Activated naive CD4-positive, alpha-beta T cell treated with anti-CD3 and anti-CD28 coated beads for 36 hours (primary cell): ENCODE data around the gene AQP11. TPM values are rescaled to one million over a fixed set of nuclear protein-coding genes. Genes with fewer than 3 reads are reported as not detected.

Experiments
- CTCF ChIA-PET: fragments of 350-600 bp; sonication (Branson Sonifier 250); formaldehyde crosslinking; loops from one replicate; lab custom pipeline; 2021; ENCODE audit warnings: antibody characterized with exemption; lab: Charles Lee
- DNase-seq: peaks from one replicate; pipeline ENCODE4 v3.0.0-alpha.2; 2020
- H3K27ac Mint-ChIP-seq: one replicate; pipeline ENCODE4 v1.8.0; 2021; ENCODE audit warnings: mild to moderate bottlenecking, mixed read lengths
- H3K27me3 Mint-ChIP-seq: one replicate; pipeline ENCODE4 v1.8.0; 2021; ENCODE audit warnings: low read depth, mixed read lengths
- H3K36me3 Mint-ChIP-seq: one replicate; pipeline ENCODE4 v1.8.0; 2021; ENCODE audit warnings: low read depth, mixed read lengths
- H3K4me1 Mint-ChIP-seq: one replicate; pipeline ENCODE4 v1.8.0; 2021; ENCODE audit warnings: low read depth, mixed read lengths
- H3K4me3 Mint-ChIP-seq: one replicate; pipeline ENCODE4 v1.8.0; 2021; ENCODE audit warnings: mild to moderate bottlenecking, moderate library complexity, mixed read lengths
- H3K9me3 Mint-ChIP-seq: one replicate; pipeline ENCODE4 v1.8.0; 2021; ENCODE audit warnings: mixed read lengths
- intact Hi-C: fragments of 100-400 bp; cut with micrococcal nuclease; formaldehyde crosslinking; loops from one replicate; pipeline ENCODE4 v1.15.1; 2023
- total RNA-seq, 2 experiments: library from RNA; stranded (reverse); gene quantifications; one replicate each; pipeline ENCODE4 v1.2.3, GENCODE V29; 2021

Gene AQP11
- total RNA-seq, 2 experiments from 2014 or later = 0.24 to 0.49 TPM

- H3K36me3 Mint-ChIP-seq = no peaks in the 10 kb centered on the region
- no peak for DNase-seq
- intact Hi-C loops = no loop called here
- H3K27me3 Mint-ChIP-seq = peaks cover 6% of the 10 kb centered on the region
- no peak overlapping the region for H3K4me3 Mint-ChIP-seq
- no peaks in the 10 kb centered on the region for H3K4me1 Mint-ChIP-seq
- H3K27ac Mint-ChIP-seq = no peak overlapping the region
- no peaks in the 10 kb centered on the region for H3K9me3 Mint-ChIP-seq
- CTCF ChIA-PET = no interaction called here
Observed at GRCh38 chr11:77644887-77645286, 55.1 kb downstream of the AQP11 start.

GRCh38 chr11:77647654-77648305, 58.0 kb downstream of the AQP11 start:
- H3K4me3 Mint-ChIP-seq = no peak overlapping the region
- H3K27me3 Mint-ChIP-seq = peaks cover 6% of the 10 kb centered on the region
- no peaks in the 10 kb centered on the region for H3K36me3 Mint-ChIP-seq
- CTCF ChIA-PET = interaction anchor here (0.6 kb wide), 1 partner anchor 58 kb away, joined by 4 read pairs; no protein-coding TSS in a partner anchor
- H3K27ac Mint-ChIP-seq = no peak overlapping the region
- no peaks in the 10 kb centered on the region for H3K4me1 Mint-ChIP-seq
- H3K9me3 Mint-ChIP-seq = no peaks in the 10 kb centered on the region
- no peak for DNase-seq
- intact Hi-C loops = no loop called here

- Mint-ChIP-seq H3K27ac (no peak overlapping the region), H3K4me1 (no peaks in the 10 kb centered on the region), H3K9me3 (no peaks in the 10 kb centered on the region), H3K4me3 (no peak overlapping the region), H3K36me3 (no peaks in the 10 kb centered on the region), H3K27me3 (peaks cover 3% of the 10 kb centered on the region)
- DNase-seq = no peak
- intact Hi-C loops = no loop called here
- CTCF ChIA-PET = no interaction called here
Observed at GRCh38 chr11:77650123-77650522, 60.4 kb downstream of the AQP11 start.

- H3K36me3 Mint-ChIP-seq = no peaks in the 10 kb centered on the region
- no peak overlapping the region for H3K4me3 Mint-ChIP-seq
- H3K27me3 Mint-ChIP-seq = no peaks in the 10 kb centered on the region
- H3K27ac Mint-ChIP-seq = no peak overlapping the region
- H3K9me3 Mint-ChIP-seq = no peaks in the 10 kb centered on the region
- CTCF ChIA-PET = interaction anchor here (0.6 to 0.7 kb wide), 2 partner anchors 58 to 370 kb away, joined by 3 to 4 read pairs; no protein-coding TSS in a partner anchor
- intact Hi-C loops = no loop called here
- H3K4me1 Mint-ChIP-seq = no peaks in the 10 kb centered on the region
- no peak for DNase-seq
Observed at GRCh38 chr11:77654770-77655434, 65.1 kb downstream of the AQP11 start.

- DNase-seq = no peak
- no peaks in the 10 kb centered on the region for H3K36me3 Mint-ChIP-seq
- intact Hi-C loops = no loop called here
- no peaks in the 10 kb centered on the region for H3K4me1 Mint-ChIP-seq
- no peaks in the 10 kb centered on the region for H3K27me3 Mint-ChIP-seq
- H3K9me3 Mint-ChIP-seq = no peaks in the 10 kb centered on the region
- CTCF ChIA-PET = no interaction called here
- H3K4me3 Mint-ChIP-seq = no peak overlapping the region
- no peak overlapping the region for H3K27ac Mint-ChIP-seq
Observed at GRCh38 chr11:77656362-77656761, 66.6 kb downstream of the AQP11 start.

- CTCF ChIA-PET = no interaction called here
- no peaks in the 10 kb centered on the region for H3K36me3 Mint-ChIP-seq
- intact Hi-C loops = no loop called here
- no peaks in the 10 kb centered on the region for H3K27me3 Mint-ChIP-seq
- H3K4me1 Mint-ChIP-seq = no peaks in the 10 kb centered on the region
- H3K27ac Mint-ChIP-seq = no peak overlapping the region
- H3K4me3 Mint-ChIP-seq = no peak overlapping the region
- no peak for DNase-seq
- no peaks in the 10 kb centered on the region for H3K9me3 Mint-ChIP-seq
Observed at GRCh38 chr11:77658213-77659013, 68.7 kb downstream of the AQP11 start.

Other genes starting within 250 kb of the AQP11 start
- 10 to 100 TPM; 45.8 to 49.5 TPM for gene PAK1, start 115.9 kb upstream of the AQP11 start, total RNA-seq
- gene CLNS1A, start 47.8 kb downstream of the AQP11 start, total RNA-seq = 100 to 1,000 TPM; 190 to 191 TPM
- 10 to 100 TPM; 50.3 to 54.2 TPM for gene RSF1, start 230.8 kb downstream of the AQP11 start, total RNA-seq
- gene AAMDC, start 231.2 kb downstream of the AQP11 start, total RNA-seq = 1 to 10 TPM; 6.0 to 6.4 TPM